22Rv1 (cell line): ENCODE results near the gene CAMK1D.

Source experiments
- CTCF ChIP-seq: fragments of 450-650 bp; IDR thresholded peaks from 2 replicates; pipeline ENCODE4 v1.5.1; 2017; ENCODE audit warnings: mild to moderate bottlenecking
- ZFX ChIP-seq: fragments of 450-650 bp; IDR thresholded peaks from 2 replicates; pipeline ENCODE4 v1.6.1; 2017; ENCODE audit warnings: antibody characterized with exemption, borderline replicate concordance

GRCh38 chr10:12719365-12719764 lies 370.0 kb downstream of the CAMK1D start:
- TF ChIP-seq CTCF (no peak), ZFX (no peak)
